ENCODE measurements around the gene TMEM51. TPM values are rescaled to one million over a fixed set of nuclear protein-coding genes. Genes with fewer than 3 reads are reported as not detected.

Gene TMEM51
- total RNA-seq, 1 donor from 2014 or later: not detected

- Histone ChIP-seq H3K9me3 (no peaks in the 10 kb centered on the region), H3K27me3 (no peaks in the 10 kb centered on the region), H3K36me3 (no peaks in the 10 kb centered on the region), H3K4me1 (peaks cover 0 to 6% of the 10 kb centered on the region in 2 donors), H3K4me3 (no peak overlapping the region), H3K27ac (no peak overlapping the region)
- TF ChIP-seq, protein P1, sequence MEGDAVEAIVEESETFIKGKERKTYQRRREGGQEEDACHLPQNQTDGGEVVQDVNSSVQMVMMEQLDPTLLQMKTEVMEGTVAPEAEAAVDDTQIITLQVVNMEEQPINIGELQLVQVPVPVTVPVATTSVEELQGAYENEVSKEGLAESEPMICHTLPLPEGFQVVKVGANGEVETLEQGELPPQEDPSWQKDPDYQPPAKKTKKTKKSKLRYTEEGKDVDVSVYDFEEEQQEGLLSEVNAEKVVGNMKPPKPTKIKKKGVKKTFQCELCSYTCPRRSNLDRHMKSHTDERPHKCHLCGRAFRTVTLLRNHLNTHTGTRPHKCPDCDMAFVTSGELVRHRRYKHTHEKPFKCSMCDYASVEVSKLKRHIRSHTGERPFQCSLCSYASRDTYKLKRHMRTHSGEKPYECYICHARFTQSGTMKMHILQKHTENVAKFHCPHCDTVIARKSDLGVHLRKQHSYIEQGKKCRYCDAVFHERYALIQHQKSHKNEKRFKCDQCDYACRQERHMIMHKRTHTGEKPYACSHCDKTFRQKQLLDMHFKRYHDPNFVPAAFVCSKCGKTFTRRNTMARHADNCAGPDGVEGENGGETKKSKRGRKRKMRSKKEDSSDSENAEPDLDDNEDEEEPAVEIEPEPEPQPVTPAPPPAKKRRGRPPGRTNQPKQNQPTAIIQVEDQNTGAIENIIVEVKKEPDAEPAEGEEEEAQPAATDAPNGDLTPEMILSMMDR (IDR thresholded peaks at IDR 0.05): no peak
- intact Hi-C loops (cut with DNase I): loop anchor here (10.0 kb wide), 2 partner anchors 227 to 253 kb away; partner anchors contain the start of gene EFHD2
- DNase-seq (ENCODE audit: low spot score in 2 of 2): no peak
Measured at GRCh38 chr1:15151377-15151806, 2.2 kb upstream of the TMEM51 start.

GRCh38 chr1:15151871-15152270 lies 1.7 kb upstream of the TMEM51 start:
- intact Hi-C loops (cut with DNase I): loop anchor here (1.0 to 10.0 kb wide), 3 partner anchors 120 to 253 kb away; partner anchors contain the start of gene EFHD2
- no peaks in the 10 kb centered on the region for H3K36me3 ChIP-seq
- no peak for DNase-seq (ENCODE audit: low spot score in 2 of 2)
- no peaks in the 10 kb centered on the region for H3K9me3 ChIP-seq
- peak overlapping the region in 1 of 2 donors; percentile 91 for H3K4me3 ChIP-seq
- H3K27ac ChIP-seq: no peak overlapping the region
- TF ChIP-seq, protein P1 (IDR thresholded peaks at IDR 0.05): no peak
- H3K4me1 ChIP-seq: peaks cover 0 to 5% of the 10 kb centered on the region in 2 donors
- no peaks in the 10 kb centered on the region for H3K27me3 ChIP-seq

- Histone ChIP-seq H3K27me3 (no peaks in the 10 kb centered on the region), H3K36me3 (no peaks in the 10 kb centered on the region), H3K4me1 (peaks cover 0 to 3% of the 10 kb centered on the region in 2 donors), H3K4me3 (peak overlapping the region; percentile 78 to 91), H3K9me3 (no peaks in the 10 kb centered on the region), H3K27ac (peak overlapping the region; percentile 74 to 82)
- intact Hi-C loops (cut with DNase I): loop anchor here (1.0 to 10.0 kb wide), 3 partner anchors 120 to 252 kb away; partner anchors contain the start of gene EFHD2
- DNase-seq (ENCODE audit: low spot score in 2 of 2): peak; percentile 44 to 90
- TF ChIP-seq, protein P1 (IDR thresholded peaks at IDR 0.05): peak; percentile 35 to 71 (median 59)
Measured at GRCh38 chr1:15152318-15153183, 996 bp upstream of the TMEM51 start.

DNA sequence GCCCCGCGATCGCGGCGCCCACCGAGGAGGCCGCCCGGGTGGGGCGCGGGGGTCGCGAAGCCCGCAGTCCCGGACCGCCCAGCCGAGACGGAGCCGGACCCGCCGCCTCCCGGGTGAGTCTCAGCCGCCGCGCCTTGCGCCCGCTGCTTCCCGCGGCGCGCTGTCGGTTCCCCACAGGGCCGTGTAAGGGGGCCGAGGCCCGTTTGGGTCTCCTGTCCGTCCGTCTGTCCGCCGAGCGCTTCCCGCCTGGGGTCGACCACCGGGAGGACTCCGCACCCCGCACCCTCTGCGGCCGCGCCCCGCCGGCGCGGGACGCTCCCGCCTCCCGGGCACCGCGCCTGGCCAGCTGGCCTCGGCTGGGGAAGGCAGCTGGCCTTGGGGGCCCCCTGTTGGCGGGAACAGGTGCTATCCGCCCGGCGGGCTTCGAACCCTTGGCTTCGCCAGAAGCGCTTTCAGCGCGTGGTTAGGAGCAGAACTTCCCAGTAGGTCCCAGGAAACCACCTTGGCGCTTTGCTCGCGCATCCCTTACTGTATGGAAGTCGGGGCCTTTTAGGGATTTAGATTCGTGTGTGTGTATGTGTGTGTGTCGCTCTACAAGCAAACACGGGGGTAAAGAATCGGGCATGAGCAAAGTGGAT lies 414 bp downstream of the TMEM51 start:
- intact Hi-C loops (cut with DNase I): loop anchor here (10.0 kb wide), 2 partner anchors 229 to 251 kb away; partner anchors contain the start of gene EFHD2
- no peaks in the 10 kb centered on the region for H3K9me3 ChIP-seq
- H3K36me3 ChIP-seq: no peaks in the 10 kb centered on the region
- TF ChIP-seq, protein P1 (IDR thresholded peaks at IDR 0.05): peak; percentile 59 to 70 (median 59)
- peaks cover 0 to 3% of the 10 kb centered on the region in 2 donors for H3K4me1 ChIP-seq
- no peaks in the 10 kb centered on the region for H3K27me3 ChIP-seq
- peak in 1 of 2 donors; percentile 73 for DNase-seq (ENCODE audit: low spot score in 2 of 2)
- H3K27ac ChIP-seq: peak overlapping the region; percentile 74 to 82
- H3K4me3 ChIP-seq: peak overlapping the region; percentile 78 to 91

DNA sequence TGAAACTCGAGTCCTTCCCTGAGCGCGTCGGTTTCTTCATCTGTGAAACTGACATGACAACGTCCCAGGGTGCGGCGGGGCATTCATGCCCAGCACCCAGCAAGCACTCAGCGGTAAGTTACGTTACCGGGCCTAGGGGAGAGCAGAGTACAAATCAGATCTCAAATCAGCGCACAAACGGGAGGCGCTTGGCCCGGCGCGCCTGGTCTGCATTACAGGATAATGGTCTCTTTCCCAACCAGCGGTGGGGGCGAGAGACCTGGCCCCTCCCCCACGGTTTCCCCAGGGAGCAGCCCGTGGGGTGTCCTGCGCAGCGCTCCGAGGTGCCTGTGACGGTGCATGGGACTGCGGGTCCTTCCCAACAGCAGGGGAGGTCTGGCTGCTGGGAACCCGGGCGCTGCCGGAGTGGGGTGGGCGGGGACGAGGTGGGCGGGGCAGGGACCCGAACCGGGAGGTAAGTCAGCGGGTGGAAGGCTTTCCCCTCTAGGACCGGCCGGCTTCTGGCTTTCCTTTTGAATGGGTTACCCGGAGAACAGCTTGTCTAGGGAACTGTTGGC lies 1.0 kb downstream of the TMEM51 start:
- peak overlapping the region; percentile 78 to 91 for H3K4me3 ChIP-seq
- H3K27me3 ChIP-seq: no peaks in the 10 kb centered on the region
- H3K9me3 ChIP-seq: no peaks in the 10 kb centered on the region
- DNase-seq (ENCODE audit: low spot score in 2 of 2): peak in 1 of 2 donors; percentile 70
- peak overlapping the region in 1 of 2 donors; percentile 82 for H3K27ac ChIP-seq
- intact Hi-C loops (cut with DNase I): loop anchor here (10.0 kb wide), 2 partner anchors 230 to 250 kb away; partner anchors contain the start of gene EFHD2
- peaks cover 0 to 3% of the 10 kb centered on the region in 2 donors for H3K4me1 ChIP-seq
- no peaks in the 10 kb centered on the region for H3K36me3 ChIP-seq
- TF ChIP-seq, protein P1 (IDR thresholded peaks at IDR 0.05): no peak
